ENCODE measurements around the gene RPS27L.
"Not testable (repeated sequence)": the region's sequence is repeated elsewhere in the genome, so short reads cannot be mapped to it uniquely, and the experiment has no call there.

The RPS27L gene

DNA sequence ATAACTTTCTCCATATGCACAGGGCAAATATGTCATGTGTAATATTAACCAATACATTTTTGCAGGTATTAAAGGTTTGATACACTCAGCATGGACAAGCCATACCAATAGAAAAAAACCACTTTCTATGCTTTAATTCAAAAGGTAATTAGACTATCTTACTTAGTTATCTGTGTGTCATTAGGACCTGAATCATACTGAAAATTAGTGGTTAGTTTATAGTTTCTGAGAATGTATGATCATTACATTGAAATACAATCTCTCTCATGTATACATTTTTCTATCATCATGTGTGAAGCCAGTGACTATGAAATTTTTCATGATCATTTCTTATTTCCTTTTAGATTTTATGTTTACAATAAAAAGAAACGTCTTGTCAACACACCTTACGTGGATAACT is 16.3 kb downstream of the RPS27L start:
- no peak for DNase-seq (ENCODE audit: low spot score)

DNA sequence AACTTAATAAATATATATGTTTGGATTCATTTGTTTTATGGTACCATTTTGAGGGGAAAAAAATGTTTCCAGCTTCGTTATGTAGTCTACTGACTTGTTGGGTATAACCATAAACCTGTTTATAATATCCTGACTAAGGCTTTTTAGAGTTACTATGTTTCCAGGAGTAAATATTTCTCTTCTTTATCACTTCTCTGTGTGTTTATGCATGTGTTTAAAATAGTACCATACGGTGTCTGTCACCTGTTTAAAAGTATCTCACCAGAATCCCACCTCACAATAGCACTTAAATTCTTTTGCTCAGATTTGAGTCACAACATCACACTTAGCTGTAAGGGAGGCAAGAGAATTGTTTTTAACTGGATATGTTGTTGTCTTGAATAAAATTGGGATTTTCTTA is 20.5 kb downstream of the RPS27L start:
- DNase-seq (ENCODE audit: low spot score) = no peak

DNA sequence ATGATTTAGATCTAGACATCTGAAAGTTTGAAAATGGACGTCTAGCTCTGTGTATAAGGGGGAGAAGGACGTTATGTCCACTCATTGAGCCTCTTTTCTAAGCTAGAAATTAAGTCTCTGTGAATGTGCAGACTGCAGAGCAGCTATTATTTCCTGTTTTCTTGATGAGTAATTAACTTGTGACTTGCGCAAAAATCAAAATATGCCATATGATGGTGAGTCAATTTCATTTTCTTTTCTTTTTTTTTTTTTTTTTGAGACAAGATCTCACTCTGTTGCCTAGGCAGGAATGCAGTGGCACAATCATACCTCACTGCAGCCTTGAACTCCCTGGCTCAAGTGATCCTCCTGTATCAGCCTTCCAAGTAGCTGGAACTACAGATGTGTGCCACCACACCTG is 21.5 kb downstream of the RPS27L start:
- no peak for DNase-seq (ENCODE audit: low spot score)

DNA sequence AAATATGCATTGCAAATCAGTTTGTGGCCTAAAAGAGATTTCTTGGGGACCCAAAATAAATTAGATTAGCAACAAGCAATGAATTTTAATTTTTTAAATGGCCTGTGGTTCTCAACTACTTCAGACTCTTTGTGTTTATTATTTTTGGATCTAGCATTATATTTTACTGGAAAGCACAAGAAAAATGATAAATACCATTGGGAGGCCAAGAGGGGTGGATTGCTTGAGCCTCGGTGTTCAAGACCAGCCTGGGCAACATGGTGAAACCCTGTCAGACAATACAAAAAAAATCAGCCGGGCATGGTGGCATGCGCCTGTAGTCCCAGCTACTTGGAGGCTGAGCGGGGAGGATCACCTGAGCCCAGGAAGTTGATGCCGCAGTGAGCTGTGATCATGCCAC is 22.0 kb downstream of the RPS27L start:
- no peak for DNase-seq (ENCODE audit: low spot score)

DNA sequence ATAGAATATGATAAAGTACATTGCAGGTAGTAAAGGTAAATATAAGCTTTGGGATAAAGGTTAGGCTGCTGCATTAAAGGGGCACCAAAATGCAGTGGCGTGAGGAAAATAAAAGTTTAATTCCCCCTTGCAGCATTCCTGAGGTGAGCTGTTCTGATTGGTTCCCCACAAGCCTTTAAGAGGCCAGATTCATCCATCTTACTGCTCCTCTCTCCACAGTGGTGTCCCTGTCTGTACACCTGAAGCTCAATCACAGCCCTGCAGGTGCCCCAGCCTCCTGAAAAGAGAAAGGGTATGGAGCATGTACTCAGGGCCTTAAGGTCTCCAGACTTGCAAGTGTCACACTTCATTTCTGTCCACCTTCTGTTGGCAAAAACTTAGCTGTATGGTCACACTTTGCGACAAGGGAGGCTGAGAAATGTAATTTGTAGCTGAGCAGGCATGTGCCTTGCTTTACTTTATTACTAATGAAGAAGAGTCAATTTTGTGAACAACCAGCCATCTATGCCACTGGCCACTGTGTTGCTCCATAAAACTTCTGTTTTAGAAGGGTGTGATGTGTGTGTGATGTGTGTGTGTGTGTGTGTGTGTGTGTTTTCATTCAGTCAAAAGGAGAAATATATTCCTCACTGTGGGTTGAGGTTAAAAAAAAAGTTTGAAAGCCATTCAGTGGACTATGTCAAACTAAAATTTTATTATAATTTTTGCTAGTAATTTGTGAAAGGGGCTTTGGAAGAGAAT is 22.9 kb downstream of the RPS27L start:
- no peak for DNase-seq (ENCODE audit: low spot score)

DNA sequence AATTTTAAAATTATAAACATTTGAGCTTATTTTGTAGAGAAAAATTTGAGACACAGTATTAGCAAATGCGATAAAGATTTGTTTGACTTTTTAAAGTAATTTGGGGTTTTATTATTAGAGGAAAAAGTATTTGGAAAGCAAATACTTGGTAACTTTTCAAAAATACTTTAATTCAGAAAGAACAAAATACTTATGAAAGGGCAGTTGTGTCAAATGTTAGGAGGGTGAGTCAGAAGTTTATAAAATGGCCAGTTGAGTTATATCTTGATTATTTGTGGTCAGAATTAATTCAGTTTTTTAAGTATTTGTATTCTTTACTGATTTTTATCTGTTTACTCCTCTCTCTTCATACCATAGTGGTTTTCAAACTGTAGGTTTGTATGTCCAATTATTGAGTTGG is 23.5 kb downstream of the RPS27L start:
- no peak for DNase-seq (ENCODE audit: low spot score)

DNA sequence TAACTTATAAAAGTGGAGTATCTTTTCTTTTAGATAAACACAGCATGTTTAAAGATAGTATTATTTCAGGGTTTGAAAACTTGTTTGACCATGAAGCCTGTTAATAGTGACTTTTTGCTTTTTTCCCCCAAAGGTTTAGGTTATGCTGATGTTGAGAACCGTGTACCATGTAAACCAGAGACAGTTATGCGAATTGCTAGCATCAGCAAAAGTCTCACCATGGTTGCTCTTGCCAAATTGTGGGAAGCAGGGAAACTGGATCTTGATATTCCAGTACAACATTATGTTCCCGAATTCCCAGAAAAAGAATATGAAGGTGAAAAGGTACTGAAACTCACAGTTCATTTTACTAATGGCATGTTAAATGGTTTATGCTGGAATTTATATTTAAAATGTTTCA is 30.6 kb downstream of the RPS27L start:
- no peak for DNase-seq (ENCODE audit: low spot score)

DNA sequence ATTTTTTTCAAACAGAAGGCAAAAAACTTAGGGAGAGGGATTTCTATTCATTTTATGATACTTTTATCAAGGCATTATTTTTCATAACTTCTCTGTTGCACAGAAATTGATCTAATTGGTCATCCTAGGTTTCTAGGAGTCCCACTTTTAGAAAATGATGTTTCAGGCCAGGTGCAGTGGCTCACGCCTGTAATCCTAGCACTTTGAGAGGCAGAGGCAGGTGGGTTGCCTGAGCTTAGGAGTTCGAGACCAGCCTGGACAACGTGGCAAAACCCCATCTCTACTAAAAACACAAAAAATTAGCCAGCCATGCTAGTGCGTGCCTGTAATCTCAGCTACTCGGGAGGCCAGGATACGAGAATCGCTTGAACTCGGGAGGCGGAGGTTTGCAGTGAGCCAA is 32.8 kb downstream of the RPS27L start:
- DNase-seq (ENCODE audit: low spot score) = no peak

DNA sequence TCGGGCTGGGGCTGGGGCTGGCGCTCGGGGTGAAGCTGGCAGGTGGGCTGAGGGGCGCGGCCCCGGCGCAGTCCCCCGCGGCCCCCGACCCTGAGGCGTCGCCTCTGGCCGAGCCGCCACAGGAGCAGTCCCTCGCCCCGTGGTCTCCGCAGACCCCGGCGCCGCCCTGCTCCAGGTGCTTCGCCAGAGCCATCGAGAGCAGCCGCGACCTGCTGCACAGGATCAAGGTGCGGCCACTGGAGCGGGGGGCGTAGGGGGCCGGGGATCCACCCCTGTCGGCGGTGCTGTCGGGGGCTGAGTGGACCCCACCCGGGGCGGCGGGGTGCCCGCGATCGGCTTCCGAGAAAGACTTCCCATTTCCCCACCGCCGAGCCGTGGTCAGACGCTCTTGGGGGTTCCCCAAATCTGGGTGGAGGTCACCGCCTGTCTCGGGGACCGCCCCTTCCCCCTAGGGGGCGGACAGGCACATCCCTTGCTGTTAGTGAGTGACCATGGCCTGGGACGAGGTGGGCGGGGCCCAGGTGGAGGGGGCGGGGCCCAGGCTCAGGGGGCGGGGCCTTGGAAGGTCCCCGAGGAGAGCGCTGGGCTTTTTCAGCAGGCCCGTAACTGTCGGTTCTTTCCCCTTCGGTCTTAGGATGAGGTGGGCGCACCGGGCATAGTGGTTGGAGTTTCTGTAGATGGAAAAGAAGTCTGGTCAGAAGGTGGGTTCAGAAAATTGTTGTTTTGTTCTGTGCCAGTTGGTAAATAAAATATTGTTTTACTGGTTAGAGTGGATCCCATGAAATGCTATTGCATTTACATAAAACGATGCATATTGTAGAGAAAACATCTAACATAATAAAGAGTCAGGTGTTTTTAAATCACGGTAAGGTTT is 35.0 kb downstream of the RPS27L start:
- DNase-seq (ENCODE audit: low spot score) = peak; percentile 86

DNA sequence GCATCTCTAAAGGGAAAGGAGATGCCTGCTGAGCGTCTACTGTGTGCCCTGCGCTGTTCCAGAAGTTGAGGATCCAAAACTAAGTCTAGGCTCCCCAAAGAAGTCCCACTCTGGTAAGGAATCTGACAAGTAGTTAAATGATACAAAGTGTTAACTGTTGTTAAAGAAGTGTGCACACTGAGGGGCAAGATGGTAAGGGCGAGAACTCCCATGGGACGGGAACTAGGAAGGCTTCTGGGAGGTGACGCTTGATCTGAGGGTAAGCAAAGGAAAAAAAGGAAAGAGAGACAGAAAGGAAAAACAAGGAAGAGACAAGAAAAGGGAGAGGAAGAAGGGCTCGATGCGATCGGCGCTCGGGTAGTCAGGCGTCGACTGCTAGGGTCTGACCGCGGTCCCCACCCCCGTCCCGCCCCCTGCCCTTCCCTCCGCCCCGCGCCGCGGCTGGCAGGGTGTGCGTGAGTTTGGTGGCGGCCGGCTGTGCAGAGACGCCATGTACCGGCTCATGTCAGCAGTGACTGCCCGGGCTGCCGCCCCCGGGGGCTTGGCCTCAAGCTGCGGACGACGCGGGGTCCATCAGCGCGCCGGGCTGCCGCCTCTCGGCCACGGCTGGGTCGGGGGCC is 35.8 kb downstream of the RPS27L start, which contains the start of gene LACTB:
LACTB (plus strand) TSS at position 480 of the 620 bp plus-strand sequence; CDS start at position 491, 11 bp downstream.
- DNase-seq (ENCODE audit: low spot score) = peak; percentile 88

DNA sequence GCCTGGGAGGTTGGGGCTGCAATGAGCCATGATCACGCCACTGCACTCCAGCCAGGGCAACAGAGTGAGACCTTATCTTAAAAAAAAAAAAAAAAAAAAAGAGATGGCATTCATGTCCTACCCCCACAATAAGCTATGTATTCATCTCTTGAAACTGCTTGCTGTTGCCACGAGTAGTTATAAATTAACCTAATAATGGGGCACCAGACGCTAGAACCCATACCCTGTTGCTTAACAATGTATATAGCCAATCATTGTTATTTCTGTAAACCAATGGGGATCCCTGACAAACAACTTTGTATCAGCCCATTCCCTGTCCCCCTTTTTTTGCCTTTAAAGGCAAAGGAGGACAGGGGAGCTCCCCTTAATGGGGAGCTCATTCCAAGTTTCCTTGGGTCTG is 38.4 kb downstream of the RPS27L start:
- no peak for DNase-seq (ENCODE audit: low spot score)

DNA sequence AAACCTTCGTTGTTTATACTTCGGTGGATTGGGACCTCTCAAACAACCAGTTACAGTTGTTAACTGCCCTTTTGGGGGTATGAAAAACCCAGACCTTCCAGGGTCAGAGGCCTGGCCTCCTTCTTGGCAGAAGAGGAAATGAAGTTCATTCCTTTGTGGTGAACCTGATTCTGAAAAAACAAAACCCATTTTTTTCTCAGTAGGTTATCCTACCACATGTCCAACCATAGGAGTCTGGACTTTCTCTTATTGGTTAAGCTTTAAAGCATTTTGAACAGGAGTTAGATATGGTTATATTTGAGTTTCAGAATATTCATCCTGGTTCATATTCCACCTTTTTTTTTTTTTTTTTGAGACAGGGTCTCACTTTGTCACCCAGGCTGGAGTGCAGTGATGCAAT is 42.8 kb downstream of the RPS27L start:
- DNase-seq (ENCODE audit: low spot score) = no peak

DNA sequence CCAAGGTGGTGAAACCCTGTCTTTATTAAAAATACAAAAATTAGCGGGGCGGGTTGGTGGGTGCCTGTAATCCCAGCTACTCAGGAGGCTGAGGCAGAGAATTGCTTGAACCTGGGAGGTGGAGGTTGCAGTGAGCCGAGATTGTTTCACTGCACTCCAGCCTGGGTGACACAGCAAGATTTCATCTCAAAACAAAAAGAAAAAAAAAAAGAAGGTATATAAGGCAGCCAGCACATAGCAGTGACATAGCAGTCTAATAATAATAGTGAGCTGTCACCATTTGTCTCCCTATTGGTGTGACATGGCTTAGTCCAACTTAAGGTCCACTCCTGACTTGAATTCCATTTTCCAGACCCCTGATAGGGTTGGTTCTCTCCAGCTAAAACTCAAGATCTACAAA is 44.4 kb downstream of the RPS27L start:
- DNase-seq (ENCODE audit: low spot score) = no peak

DNA sequence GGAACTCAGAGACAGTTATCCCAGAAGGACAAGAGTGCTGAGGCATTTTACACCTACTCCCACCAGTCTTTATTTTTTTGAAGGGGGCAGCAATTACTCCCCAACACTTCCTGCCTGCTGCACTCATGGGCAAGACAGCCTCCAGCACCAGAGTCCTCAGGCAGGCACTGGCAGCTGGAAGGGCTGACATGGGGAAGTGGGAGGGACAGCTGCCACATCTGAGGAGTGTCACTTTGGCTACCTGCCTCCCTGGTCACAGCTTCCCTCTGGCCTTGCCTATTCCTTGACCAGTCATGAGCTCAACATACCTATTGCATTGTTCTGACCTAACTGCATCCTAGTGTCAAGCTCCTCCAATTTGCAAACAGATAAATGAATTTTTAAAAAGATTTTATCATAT is 45.8 kb downstream of the RPS27L start:
- no peak for DNase-seq (ENCODE audit: low spot score)

DNA sequence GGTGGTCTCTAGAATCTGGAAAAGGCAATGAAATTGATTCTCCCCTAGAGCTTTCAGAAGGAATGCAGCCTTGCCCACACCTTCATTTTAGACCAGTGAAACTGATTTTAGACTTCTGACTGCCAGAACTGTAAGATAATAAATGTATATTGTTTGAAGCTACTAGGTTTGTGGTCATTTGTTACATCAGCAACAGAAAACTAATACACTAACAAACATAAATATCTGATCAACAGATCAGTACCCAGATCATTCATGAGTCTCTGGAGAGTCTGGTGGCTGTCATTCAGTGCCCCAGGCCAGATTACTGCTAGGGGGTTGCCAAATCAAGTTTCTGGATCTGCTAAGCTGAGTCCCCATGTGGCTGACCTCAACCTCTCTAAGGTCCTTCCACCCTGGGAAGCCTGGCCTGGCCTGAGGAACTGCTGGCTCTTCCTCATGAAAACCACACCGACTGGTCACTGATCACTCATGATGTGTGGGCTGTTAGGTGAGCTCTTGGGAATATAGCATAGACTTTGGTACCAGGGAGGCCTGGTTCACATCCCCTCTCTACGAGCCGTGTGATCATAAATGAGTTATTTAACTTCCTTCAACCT is 46.8 kb downstream of the RPS27L start:
- DNase-seq (ENCODE audit: low spot score) = no peak

DNA sequence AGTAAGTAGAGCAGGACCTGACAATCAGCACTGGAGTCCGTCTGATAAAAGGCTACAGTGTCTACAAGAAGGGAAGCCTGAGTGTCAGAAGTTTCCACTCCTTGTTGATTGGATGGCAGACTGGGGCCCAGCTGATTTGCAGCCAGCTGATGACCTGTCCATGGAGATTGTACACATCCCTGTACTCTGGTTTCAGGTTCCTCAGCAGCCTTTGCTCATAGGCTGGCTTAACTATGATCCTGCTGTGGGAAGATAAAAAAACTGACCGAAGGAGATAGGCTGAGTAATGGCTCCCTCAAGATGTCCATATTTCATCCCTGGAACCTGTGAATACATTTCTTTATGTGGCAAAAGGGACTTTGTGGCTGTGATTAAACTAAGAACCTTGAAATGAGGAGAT is 47.4 kb downstream of the RPS27L start:
- DNase-seq (ENCODE audit: low spot score) = no peak

DNA sequence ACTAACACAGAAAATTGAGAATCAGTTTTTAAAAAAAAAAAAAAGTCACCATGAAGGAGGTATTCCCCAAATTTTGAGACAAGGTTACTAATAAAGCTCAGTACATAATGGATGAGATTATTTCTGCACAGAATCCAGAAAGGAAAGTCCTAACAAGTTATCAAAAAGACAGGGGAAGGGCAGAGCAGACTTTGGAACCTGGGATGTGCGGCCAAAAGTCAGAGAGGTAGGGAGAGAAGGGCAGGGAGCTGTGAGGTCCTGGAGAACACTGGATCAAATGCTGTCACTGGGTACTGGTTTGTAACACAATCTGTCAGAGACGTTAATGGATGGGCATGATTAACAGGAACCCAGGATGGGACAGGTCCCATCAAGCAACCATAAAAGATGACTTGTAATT is 47.8 kb downstream of the RPS27L start:
- DNase-seq (ENCODE audit: low spot score) = no peak

DNA sequence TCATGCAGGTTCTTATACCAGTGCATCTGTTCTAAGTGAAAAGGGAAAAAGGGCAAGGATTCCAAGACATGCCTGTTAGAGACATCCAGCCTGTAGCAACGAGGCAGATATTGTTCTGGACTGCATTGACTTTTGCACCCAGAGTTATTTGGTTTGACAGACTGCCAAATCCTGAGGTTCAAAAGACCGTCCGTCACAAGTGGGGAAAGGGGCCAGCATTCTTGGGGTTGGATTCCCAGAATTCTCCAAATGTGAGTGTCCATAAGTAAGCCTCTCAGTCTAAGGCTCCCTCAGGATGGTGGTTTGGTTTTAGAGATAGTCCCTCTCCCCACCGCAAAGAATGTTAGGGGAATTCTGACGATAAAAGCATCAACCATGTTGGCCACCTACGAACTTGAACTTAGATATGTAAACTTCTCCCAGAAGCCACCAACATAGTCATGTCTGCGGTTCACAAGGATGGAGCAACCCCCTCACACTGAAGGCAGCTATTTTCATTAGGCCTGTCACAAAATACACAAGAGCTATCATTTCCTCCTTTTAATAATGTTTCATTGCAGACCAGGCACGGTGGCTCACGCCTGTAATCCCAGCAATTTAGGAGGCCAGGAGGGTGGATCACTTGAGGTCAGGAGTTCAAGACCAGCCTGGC is 49.3 kb downstream of the RPS27L start:
- no peak for DNase-seq (ENCODE audit: low spot score)

DNA sequence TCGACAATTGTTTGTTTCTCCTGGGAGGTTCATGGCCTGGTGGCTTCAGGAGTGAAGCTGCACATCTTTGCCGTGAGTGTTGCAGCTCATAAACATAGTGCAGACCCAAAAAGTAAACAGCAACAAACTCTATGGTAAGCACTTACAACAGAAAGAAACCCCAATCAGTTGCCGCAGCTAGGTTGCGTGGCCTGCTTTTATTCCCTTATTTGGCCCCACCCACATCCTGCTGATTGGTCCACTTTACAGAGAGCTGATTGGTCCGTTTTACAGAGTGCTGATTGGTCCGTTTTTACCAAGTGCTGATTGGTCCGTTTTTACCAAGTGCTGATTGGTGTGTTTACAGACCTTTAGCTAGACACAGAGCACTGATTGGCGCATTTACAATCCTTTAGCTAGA is 51.9 kb downstream of the RPS27L start:
- DNase-seq (ENCODE audit: low spot score) = not testable (repeated sequence)

DNA sequence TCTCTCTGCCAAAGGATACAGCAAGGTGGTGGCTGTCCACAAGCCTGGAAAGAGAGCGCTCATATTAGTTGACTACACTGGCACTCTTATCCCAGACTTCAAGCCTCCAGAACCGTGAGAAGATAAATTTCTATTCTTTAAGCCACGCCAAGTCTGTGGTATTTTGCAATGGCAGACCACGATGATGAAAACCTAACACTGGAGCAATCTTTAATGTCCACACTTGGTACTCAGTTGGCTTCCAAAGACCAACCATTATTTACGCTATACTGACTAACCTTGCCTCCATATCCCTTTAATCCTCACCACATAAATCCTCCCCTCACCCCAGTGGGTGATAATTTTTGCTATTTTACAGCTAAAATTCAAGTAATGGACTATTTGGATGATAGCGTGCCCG is 52.5 kb downstream of the RPS27L start:
- DNase-seq (ENCODE audit: low spot score) = no peak

DNA sequence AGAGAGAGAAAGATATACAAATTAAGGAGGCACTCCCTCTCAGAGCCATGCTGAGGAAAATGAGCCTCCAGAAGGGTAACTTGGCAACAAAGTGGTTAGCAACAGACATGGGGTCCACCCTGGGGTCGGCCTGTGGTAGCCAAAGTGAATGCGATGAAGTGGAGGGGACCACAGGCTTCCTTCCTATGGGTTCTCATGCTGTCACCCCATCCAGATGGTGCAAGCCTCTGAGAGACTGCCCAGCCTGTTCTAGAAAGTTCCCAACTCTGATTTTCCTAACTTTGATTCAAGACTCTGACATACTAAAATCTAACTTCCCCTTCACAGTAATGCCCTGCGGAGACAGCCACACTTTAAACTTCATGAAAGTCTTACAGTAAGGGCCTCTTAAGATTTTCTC is 53.9 kb downstream of the RPS27L start:
- no peak for DNase-seq (ENCODE audit: low spot score)

DNA sequence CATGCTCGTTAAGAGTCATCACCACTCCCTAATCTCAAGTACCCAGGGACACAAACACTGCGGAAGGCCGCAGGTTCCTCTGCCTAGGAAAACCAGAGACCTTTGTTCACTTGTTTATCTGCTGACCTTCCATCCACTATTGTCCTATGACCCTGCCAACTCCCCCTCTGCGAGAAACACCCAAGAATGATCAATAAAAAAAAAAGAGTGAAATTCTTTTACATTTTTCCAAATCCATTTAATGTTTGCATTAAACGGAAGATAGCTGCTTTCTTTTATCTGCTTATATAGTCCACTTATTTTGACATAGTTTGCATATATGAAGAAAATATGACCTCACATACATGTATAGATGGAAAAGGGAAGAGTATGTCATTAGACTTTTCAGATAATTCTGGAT is 57.7 kb downstream of the RPS27L start:
- DNase-seq (ENCODE audit: low spot score) = not testable (repeated sequence)

Measured in globus pallidus (tissue), 1 donor.